Fibroblast of the aortic adventitia (primary cell): ENCODE data around the gene NSL1. TPM values are rescaled to one million over a fixed set of nuclear protein-coding genes. Genes with fewer than 3 reads are reported as not detected.
"Not testable (repeated sequence)": the region's sequence is repeated elsewhere in the genome, so short reads cannot be mapped to it uniquely, and the experiment has no call there.

Experiments used
- DNase-seq: peaks from one replicate; pipeline ENCODE4 v3.0.0-alpha.2; 2010; ENCODE audit warnings: low read depth
- H3K4me3 ChIP-seq: 2 replicates; pipeline ENCODE4 v1.5.1; 2011; ENCODE audit warnings: low read depth, mild to moderate bottlenecking, control low read depth, low read length, moderate library complexity
- CTCF ChIP-seq: IDR thresholded peaks from 2 replicates; pipeline ENCODE4 v1.5.1; 2011; ENCODE audit warnings: mild to moderate bottlenecking, low read length, control low read depth, inconsistent platforms; ENCODE audit not compliant: insufficient read depth
- total RNA-seq: library from RNA; depleted of rRNA; stranded (reverse); fragments of >200 nt; gene quantifications from 2 replicates; pipeline ENCODE4 v1.2.3, GENCODE V29; 2012; ENCODE audit warnings: low replicate concordance

The NSL1 gene
- total RNA-seq, 1 donor, result 41.1 TPM

DNA sequence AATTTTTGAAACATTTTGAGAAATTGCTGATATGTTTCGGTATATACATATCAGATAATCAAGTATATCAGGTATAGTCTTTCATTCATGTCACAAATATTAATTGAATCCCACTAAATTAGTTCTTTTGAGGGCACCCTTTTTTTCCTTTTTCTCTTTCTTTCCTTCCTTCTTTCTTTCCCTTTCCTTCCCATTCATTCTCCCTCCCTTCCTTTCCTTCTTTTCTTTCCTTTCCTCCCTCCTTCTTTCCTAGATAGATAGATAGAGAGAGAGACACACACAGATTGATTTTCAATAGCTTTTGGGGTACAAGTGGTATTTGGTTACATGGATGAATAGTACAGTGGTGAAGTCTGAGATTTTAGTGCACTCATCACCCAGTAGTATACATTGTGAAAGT, 5.7 kb downstream of the NSL1 start:
- DNase-seq, result no peak
- no peak for TF ChIP-seq CTCF
- no peak overlapping the region for H3K4me3 ChIP-seq

GRCh38 chr1:212783976-212784375, 7.6 kb downstream of the NSL1 start:
- no peak for TF ChIP-seq CTCF
- no peak for DNase-seq
- no peak overlapping the region for H3K4me3 ChIP-seq

DNA sequence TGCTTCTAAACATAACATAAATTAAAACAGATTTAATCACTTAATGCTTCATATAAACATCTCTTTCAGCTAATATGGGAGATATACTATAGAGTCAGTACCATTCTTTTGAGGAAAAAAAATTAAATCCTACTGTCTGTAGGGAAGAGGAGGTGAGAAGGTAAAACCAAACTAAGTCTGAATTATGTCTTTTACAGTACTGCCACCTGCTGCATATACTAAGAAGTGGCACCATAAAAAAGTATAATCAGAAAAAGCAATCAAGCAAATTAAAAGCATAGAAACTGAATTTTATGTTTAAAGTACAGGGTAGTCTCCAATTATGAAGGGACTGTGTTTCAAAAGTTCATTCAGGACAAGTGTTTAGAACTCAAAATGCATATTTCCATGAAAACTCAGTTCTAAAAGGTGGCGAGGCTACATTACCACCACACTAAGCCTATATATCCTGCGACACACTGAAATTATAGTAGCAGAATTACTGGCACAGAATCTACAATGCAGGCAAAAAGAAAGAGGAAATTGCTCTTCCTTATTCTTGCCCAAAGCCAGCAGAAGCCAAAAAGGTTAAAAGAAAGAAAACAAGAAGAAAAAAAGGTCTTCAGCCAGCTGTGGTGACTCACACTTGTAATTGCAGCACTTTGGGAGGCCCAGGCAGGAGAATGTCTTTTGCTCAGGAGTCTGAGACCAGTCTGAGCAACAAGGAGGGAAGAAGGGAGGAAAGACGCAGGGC, 9.0 kb downstream of the NSL1 start:
- peak; percentile 57 for DNase-seq
- H3K4me3 ChIP-seq, result no peak overlapping the region
- TF ChIP-seq CTCF, result peak; percentile 59

GRCh38 chr1:212781225-212781624, 10.4 kb downstream of the NSL1 start:
- TF ChIP-seq CTCF, result no peak
- no peak overlapping the region for H3K4me3 ChIP-seq
- no peak for DNase-seq

- no peak for TF ChIP-seq CTCF
- H3K4me3 ChIP-seq, result no peak overlapping the region
- no peak for DNase-seq
Measured at GRCh38 chr1:212780759-212781158, 10.8 kb downstream of the NSL1 start.

GRCh38 chr1:212779086-212779485, 12.5 kb downstream of the NSL1 start:
- H3K4me3 ChIP-seq, DNase-seq: not testable (repeated sequence)

- TF ChIP-seq CTCF, result no peak
Measured at GRCh38 chr1:212777151-212777550, 14.4 kb downstream of the NSL1 start.

More at GRCh38 chr1:212777151-212777550, 14.4 kb downstream of the NSL1 start:
- no peak for DNase-seq
- no peak overlapping the region for H3K4me3 ChIP-seq
